T-helper 2 cell (primary cell): ENCODE measurements around the gene GZMB.
A peak's percentile ranks its signal among the peaks of the same experiment; 100 is the strongest.
"Not testable (repeated sequence)": the region's sequence is repeated elsewhere in the genome, so short reads cannot be mapped to it uniquely, and the experiment has no call there.

Source experiments
- DNase-seq, 5 experiments: peaks; one replicate each; pipeline versions ENCODE4 v3.0.0 to v3.0.0-alpha.2; 2012 to 2022
- total RNA-seq, 2 donors: gene quantifications; one replicate each; lab custom pipeline; 2026; lab: John Stamatoyannopoulos, UW

GZMB gene
- total RNA-seq, result 0.20 to 4.7 reads per million in 2 donors

DNA sequence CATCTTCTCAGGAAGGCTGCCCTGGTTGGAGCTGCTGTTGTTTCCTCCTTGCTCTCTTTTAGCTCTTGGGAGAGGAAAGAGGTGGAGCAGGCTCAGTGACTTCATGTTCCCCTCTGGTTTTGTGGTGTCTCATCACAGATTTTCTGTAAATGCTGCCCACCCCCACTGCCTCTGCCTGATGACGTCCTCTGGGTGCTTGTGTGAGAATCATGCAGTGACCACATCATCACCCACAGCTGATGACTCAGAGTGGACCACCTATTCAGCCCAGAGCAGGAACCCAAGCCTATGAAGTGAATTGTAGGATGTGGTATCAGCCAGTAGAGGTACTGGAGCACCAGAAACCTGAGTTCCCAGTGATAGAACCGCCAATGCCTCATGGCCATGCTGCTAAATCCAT, at the start of gene GZMB:
GZMB (minus strand) TSS at position 33 of the 400 bp plus-strand sequence; CDS start at position 3, 30 bp downstream.
- DNase-seq, result peak in 3 of 5 experiments; percentile 7 to 83 (median 80)

- no peak for DNase-seq
Measured at GRCh38 chr14:24681056-24681455, 47.1 kb upstream of the GZMB start.

DNA sequence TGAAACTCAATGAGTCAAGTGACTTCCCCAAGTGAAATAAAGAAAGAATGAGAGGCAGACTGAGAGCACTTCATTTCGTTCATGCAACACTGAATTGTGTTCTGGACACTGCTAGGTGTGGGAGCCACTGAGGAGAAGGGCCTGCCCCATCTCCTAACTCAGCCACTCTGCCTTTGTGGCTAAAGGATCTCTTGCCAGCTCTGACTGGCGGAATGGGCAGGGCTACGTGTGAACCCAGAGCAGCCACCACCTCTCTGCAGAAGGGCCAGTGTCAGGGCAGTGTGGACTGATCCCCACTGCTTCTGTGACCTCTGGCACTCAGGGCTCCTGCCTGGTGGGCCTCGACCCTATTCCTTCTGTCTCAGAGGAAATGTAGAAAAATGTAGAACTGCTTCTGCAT, 46.5 kb upstream of the GZMB start:
- DNase-seq, result no peak

GRCh38 chr14:24679248-24679961, 45.4 kb upstream of the GZMB start:
- no peak for DNase-seq

- peak in 4 of 5 experiments; percentile 46 to 91 (median 64) for DNase-seq
Measured at GRCh38 chr14:24678801-24679247, 44.8 kb upstream of the GZMB start.

DNA sequence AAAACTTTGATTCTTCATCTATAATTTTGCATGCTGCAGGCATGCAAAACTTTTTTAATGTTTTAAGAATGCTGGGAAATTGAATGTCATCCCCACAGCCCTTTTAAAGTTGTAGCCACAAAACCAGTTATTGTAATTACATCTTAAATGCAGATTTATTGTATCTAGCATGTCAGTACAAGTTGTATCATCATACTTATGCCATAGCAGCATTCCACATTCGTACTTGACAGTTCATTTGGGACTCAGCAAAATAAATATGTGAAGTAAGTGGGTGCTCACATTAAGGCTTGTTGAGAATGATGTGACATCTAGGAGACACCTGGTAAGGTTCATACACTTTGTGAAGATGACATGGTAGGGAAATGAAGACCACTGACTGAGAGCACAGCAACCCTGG, 44.0 kb upstream of the GZMB start:
- DNase-seq, result no peak

DNA sequence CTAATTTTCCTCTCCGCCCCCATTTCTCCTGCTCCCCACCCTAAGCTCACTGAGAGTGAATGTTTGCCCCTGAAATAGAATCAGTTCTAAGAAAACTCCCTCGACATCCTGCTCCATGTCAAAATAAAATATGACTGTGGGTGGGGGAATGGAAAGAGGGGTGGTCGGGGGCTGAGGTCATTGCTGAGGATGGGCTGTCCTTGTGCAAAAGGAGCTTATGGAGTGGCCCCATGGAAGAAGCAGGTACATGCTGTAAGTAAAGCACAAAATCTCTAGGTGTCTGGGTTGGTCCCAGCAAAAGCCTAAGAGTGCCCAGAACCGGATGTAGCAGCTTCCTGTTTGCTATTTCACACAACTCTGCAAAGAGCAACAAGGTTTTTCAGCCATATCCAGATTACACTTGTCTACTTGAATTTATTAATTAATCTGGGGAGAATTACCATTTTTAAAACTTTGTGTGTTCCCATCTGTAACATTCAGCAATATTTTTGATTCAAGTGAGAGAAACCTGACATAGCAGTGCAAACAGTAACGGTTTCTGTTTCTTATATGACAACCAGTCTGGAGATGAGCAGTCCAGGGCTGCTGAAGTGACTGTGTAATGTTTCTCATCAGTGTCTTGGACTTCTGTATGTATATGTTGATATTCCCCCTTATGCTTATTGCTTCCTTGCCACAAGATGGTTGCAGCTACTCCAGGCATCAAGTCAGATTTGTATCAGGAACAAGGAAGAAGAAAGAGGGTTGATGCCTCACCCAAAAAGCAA, 40.4 kb upstream of the GZMB start:
- DNase-seq, result peak in 1 of 5 experiments; percentile 87

- peak in 4 of 5 experiments; percentile 32 to 93 (median 62) for DNase-seq
Measured at GRCh38 chr14:24673534-24674203, 39.7 kb upstream of the GZMB start.

GRCh38 chr14:24673059-24673458, 39.1 kb upstream of the GZMB start:
- peak in 1 of 5 experiments; percentile 25 for DNase-seq

DNA sequence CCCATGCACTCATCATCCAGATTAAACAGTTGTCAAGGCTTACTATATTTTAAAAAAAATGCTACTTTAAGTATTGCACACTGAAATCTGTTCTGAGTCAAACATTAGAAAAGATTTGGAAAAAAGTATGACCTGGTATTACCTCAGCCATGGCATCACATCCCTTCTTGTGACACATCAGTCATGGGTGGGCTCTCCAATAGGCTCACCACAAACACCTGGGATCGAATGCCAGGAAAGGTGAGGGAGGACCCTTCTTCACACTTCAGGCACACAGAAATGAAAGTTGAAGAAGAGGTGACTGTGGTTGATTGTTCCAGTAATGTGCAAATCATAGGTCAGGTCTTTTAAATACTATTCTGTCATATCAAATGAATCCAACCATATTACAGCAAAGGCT, 36.6 kb upstream of the GZMB start:
- DNase-seq, result no peak

DNA sequence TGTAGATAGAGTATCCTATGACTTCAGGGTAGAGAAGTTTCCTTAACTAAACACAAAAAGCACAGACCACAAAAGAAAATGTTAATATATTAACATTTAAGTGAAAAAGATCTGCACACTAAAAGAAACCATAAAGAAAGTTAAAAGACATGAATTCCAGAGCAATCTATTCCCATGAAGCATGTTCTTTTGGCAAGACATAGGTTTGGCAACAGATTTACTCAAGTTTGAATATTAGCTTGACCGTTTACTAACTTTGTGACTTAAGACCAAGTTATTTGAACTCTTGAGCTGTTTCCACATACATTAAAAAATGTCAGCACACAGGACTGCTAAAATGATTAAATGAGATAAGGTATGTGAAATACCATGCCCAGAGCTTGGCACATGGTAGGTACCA, 35.7 kb upstream of the GZMB start:
- DNase-seq, result no peak

DNA sequence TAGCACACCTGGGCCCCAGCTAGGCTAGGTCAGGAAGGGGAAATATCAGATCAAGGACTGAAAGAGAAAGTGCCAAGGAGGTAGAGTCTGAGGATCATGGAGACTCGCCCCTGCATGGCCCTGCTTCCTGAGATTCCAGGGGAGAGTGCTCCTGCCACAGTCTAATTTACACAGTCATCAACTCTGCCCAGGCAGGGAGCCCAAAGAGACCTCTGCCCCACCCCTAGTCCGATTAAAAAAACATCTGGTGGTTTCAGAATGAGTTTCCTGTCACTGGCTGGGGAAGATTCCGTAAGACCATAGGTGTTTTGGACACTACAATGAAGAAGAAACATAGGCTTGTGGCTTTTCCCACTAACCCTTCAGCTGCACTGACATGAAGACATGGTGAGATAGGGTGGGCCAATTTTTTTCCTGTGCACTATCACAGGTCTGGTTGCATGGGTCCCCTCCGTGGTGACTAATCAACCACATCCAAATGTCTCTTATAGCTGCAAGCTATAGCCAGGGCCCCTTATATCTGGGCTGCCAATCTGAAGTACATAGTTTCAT, 31.5 kb upstream of the GZMB start:
- DNase-seq, result peak in 1 of 5 experiments; percentile 87

DNA sequence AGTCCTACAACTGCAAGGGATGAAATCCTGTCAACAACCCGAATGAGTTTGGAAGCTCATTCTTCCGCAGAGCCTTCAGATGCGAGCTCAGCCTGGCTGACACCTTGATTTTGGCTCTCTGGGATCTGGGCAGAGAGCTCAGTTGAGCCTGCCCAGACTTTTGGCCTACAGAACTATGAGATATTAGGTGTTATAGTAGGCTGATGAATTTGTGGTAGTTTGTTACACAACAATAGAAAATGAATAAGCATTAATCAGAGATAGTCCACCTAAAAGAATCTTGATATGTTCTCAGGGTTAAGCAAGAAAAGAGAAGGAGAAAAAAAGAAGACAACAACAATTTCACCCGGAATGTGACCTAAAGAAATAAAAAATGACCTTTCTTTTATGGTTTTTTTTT, 30.4 kb upstream of the GZMB start:
- DNase-seq, result no peak

DNA sequence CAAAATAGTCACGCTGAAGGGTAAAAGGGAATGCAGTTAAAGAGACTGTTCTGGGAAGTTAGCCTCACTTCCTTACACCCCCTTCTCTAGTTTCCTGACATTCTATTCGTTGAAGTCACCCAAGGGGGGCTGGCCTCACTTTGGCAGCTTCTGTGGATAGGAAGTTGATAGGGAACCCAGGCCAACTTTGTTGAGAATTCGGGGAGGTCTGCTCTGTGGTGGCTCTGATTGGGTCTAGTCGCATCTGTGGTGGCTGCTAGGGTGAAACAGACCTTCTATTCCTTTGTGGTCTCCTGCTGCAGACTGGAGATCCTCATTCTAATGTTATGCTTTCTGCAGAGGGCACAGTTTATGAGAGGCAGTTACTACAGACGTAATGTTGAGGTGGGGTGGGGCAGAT, 28.8 kb upstream of the GZMB start:
- DNase-seq, result peak in 1 of 5 experiments; percentile 51

GRCh38 chr14:24659916-24660570, 26.1 kb upstream of the GZMB start:
- peak in 1 of 5 experiments; percentile 83 for DNase-seq

DNA sequence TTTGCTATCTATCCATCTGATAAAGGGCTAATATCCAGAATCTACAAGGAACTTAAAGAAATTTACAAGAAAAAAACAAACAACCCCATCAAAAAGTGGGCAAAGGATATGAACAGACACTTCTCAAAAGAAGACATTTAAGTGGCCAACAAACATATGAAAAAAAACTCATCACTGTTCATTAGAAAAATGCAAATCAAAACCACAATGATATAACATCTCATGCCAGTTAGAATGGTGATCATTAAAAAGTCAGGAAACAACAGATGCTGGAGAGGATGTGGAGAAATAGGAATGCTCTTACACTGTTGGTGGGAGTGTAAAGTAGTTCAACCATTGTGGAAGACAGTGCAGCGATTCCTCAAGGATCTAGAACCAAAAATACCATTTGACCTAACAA, 14.4 kb upstream of the GZMB start:
- not testable (repeated sequence) for DNase-seq

DNA sequence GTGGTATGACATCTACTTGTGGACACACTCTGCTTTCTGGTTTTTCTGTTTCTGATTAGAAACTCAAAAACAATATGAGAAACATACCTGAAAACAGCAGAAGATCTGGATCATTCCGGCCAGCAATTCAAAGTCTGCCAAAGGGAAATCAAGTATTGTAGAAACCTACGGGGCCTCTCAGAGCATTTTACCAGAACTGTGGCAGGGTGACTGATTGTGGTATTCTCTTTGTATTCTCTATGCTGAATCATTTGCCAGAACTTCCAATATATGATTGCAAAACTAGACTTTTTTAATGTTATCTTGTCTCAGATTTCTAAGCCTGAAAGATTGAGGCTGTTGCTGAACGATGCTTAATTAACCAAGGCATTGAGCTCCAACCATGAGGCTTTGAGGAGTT, 5.9 kb upstream of the GZMB start:
- DNase-seq, result no peak

- DNase-seq, result no peak
Measured at GRCh38 chr14:24639270-24639669, 5.3 kb upstream of the GZMB start.

DNA sequence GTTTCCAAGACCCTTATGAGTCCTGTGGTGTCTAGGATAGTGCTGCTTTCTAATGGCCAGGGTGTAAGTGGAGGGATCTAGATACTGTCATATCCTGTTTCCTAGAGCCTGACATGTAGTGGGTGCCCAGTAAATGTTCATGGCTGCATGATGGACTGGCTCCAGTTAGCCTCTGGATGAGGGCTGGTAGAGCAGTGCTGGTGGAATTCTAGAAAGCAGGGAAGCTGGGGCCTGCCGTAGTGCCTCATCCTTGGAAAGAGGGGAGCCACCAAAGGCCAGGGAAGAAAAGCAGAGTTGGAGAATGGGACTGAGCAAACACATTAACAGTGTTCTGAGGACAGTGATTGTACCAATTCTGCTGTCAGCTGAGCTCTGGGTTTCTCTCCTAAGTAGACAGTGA, 637 bp downstream of the GZMB start:
- DNase-seq, result no peak

- no peak for DNase-seq
Measured at GRCh38 chr14:24632761-24633160, 1.2 kb downstream of the GZMB start.

DNA sequence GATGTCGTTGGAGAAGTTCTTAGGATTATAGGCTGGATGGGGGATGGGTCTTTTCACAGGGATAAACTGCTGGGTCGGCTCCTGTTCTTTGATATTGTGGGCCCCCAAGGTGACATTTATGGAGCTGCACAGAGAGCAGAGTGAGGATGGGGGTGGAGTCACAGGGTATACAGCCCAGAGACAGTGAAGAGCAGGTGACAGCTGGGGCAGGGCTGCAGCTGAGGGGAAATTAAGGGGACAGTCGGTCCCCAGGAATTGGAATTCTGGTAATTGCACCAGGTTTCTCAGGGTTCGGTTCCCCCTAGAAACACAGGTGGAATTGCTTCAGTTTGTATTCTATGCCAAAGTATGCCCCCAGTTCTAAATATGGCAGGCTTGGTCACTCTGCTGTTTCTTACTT, 1.7 kb downstream of the GZMB start:
- no peak for DNase-seq

DNA sequence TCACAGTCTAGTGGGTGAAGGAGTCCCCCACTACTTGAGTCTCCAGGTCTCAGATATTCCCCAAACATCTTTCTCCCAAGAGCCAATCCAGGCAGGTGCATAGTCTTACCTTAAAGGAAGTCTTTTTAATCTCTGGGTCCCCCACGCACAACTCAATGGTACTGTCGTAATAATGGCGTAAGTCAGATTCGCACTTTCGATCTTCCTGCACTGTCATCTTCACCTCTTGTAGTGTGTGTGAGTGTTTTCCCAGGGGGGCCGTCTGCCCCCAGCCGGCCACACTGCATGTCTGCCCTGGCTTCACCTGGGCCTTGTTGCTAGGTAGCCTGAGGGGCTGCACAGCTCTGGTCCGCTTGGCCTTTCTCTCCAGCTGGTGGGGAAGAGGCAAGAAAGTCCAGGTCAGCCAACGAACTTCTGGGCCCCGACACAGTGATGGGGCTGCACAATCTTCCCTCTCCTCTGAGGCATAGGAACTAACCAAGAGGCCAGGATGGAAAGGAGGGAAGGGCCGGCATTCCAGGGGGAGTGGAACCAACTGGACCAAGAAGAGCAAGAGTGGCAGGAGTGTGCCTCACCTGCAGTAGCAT, 2.1 kb downstream of the GZMB start:
- no peak for DNase-seq
